ENCODE measurements around the gene HNRNPH2. TPM values are rescaled to one million over a fixed set of nuclear protein-coding genes. Genes with fewer than 3 reads are reported as not detected.

HNRNPH2 gene
- polyA plus RNA-seq, 1 of the 3 experiments (the other 2 are of a cell fraction): 32.5 TPM

GRCh38 chrX:101368800-101369199 is 39.2 kb upstream of the HNRNPH2 start:
- ChIA-PET CTCF (interaction anchor here (0.9 kb wide), 1 partner anchor 19 kb away, joined by 4 read pairs; no protein-coding TSS in a partner anchor), POLR2A (interaction anchor here (2.3 kb wide), 1 partner anchor 22 kb away, joined by 5 read pairs; the partner anchor contains the start of gene RPL36A)
- Histone ChIP-seq H2AFZ (ENCODE audit: low read depth) (no peak overlapping the region), H3F3A (replicated peaks; ENCODE audit: insufficient read depth) (no peaks in the 10 kb centered on the region), H3K4me3 (ENCODE audit: low read depth in 2 of 2, low read length in 1 of 2) (no peak overlapping the region), H3K36me3 (replicated peaks in 1 of 2; ENCODE audit: control insufficient read depth in 1 of 2, insufficient read depth in 2 of 2, low read length in 1 of 2) (no peaks in the 10 kb centered on the region), H3K27me3 (ENCODE audit: insufficient read depth) (peaks cover 11% of the 10 kb centered on the region; the same call in 1 of the 2 replicates), H4K20me1 (ENCODE audit: insufficient read depth) (no peaks in the 10 kb centered on the region), H3K9ac (no peak overlapping the region), H3K4me1 (ENCODE audit: control insufficient read depth in 1 of 2, insufficient read depth in 2 of 2, low read depth in 1 of 2, low read length in 1 of 2) (no peaks in the 10 kb centered on the region), H3K79me2 (ENCODE audit: insufficient read depth) (no peaks in the 10 kb centered on the region), H3K9me2 (no peaks in the 10 kb centered on the region), H3K4me2 (no peak overlapping the region), H3K9me3 (no peaks in the 10 kb centered on the region), H3K27ac (ENCODE audit: low read depth in 2 of 2, low read length in 1 of 2) (no peak overlapping the region)
- TF ChIP-seq USF1 (IDR thresholded peaks at IDR 0.05; ENCODE audit: borderline replicate concordance, low read depth) (no peak), FOXM1 (IDR thresholded peaks at IDR 0.05; ENCODE audit: low read depth) (no peak), RCOR1 (IDR thresholded peaks at IDR 0.05; ENCODE audit: low read length) (no peak), MEF2A (IDR thresholded peaks at IDR 0.05; ENCODE audit: borderline replicate concordance, low read depth) (no peak), USF2 (IDR thresholded peaks at IDR 0.05; ENCODE audit: borderline replicate concordance, low read depth, low read length) (no peak), GATA2 (CRISPR knock-in tag; IDR thresholded peaks at IDR 0.05) (no peak), TCF12 (IDR thresholded peaks at IDR 0.05) (no peak), JUND (IDR thresholded peaks at IDR 0.05) (no peak), NRF1 (IDR thresholded peaks at IDR 0.05; ENCODE audit: low read depth, low read length) (no peak), EP300 (IDR thresholded peaks at IDR 0.05; ENCODE audit: borderline replicate concordance in 1 of 2, low read depth in 1 of 2, low read length in 1 of 2) (no peak)
- DNase-seq: no peak

GRCh38 chrX:101369687-101370086 is 38.3 kb upstream of the HNRNPH2 start:
- Histone ChIP-seq H3K4me1 (ENCODE audit: control insufficient read depth in 1 of 2, insufficient read depth in 2 of 2, low read depth in 1 of 2, low read length in 1 of 2) (no peaks in the 10 kb centered on the region), H3K27ac (ENCODE audit: low read depth in 2 of 2, low read length in 1 of 2) (no peak overlapping the region), H3K4me2 (no peak overlapping the region), H3K79me2 (ENCODE audit: insufficient read depth) (no peaks in the 10 kb centered on the region), H3F3A (replicated peaks; ENCODE audit: insufficient read depth) (no peaks in the 10 kb centered on the region), H3K9ac (no peak overlapping the region), H3K4me3 (ENCODE audit: low read depth in 2 of 2, low read length in 1 of 2) (no peak overlapping the region), H3K9me3 (no peaks in the 10 kb centered on the region), H4K20me1 (ENCODE audit: insufficient read depth) (no peaks in the 10 kb centered on the region), H2AFZ (ENCODE audit: low read depth) (no peak overlapping the region), H3K36me3 (replicated peaks in 1 of 2; ENCODE audit: control insufficient read depth in 1 of 2, insufficient read depth in 2 of 2, low read length in 1 of 2) (no peaks in the 10 kb centered on the region), H3K9me2 (no peaks in the 10 kb centered on the region), H3K27me3 (ENCODE audit: insufficient read depth) (peaks cover 7% of the 10 kb centered on the region; the same call in 1 of the 2 replicates)
- 33% methylated on average over 6 of the region's 6 CpGs for WGBS (ENCODE audit: low lambda C conversion rate)
- ChIA-PET CTCF (interaction anchor here (0.7 kb wide), 1 partner anchor 21 kb away, joined by 3 read pairs; the partner anchor contains the start of gene RPL36A), POLR2A (interaction anchor here (2.3 kb wide), 1 partner anchor 21 kb away, joined by 5 read pairs; the partner anchor contains the start of gene RPL36A)
- no peak for DNase-seq
- no peak for TF ChIP-seq CTCF (IDR thresholded peaks at IDR 0.05)
- no peak for TF ChIP-seq CHD2 (IDR thresholded peaks at IDR 0.05; ENCODE audit: low read length, partially characterized antibody)
- TF ChIP-seq TCF12 (IDR thresholded peaks at IDR 0.05): no peak
- TF ChIP-seq RFX5 (IDR thresholded peaks at IDR 0.05; ENCODE audit: low read length): no peak
- TF ChIP-seq FOXM1 (IDR thresholded peaks at IDR 0.05; ENCODE audit: low read depth): no peak
- no peak for TF ChIP-seq MEF2A (IDR thresholded peaks at IDR 0.05; ENCODE audit: borderline replicate concordance, low read depth)
- no peak for TF ChIP-seq MAX (IDR thresholded peaks at IDR 0.05; ENCODE audit: low read depth)
- no peak for TF ChIP-seq USF2 (IDR thresholded peaks at IDR 0.05; ENCODE audit: borderline replicate concordance, low read depth, low read length)
- no peak for TF ChIP-seq GABPA (IDR thresholded peaks at IDR 0.05; ENCODE audit: low read depth)
- no peak for TF ChIP-seq ZBTB33 (IDR thresholded peaks at IDR 0.05; ENCODE audit: borderline replicate concordance, low read depth)
- TF ChIP-seq NFIC (IDR thresholded peaks at IDR 0.05; ENCODE audit: borderline replicate concordance): no peak

All from SK-N-SH (cell line).